Neural progenitor cell (in vitro differentiated cells): ENCODE data around the gene ASTN2. TPM values are rescaled to one million over a fixed set of nuclear protein-coding genes. Genes with fewer than 3 reads are reported as not detected.

Source experiments
- DNase-seq: peaks from one replicate; pipeline ENCODE4 v3.0.0-alpha.2; 2016; ENCODE audit warnings: low spot score
- H2AFZ ChIP-seq: fragments of 200-600 bp; sonication (generic); replicated peaks from 2 replicates; pipeline ENCODE4 v1.6.1; 2016; ENCODE audit warnings: antibody characterized with exemption
- H3F3A ChIP-seq: fragments of 200-600 bp; sonication (generic); 2 replicates; pipeline ENCODE4 v1.6.1; 2016; ENCODE audit warnings: antibody characterized with exemption, low read depth
- H3K27ac ChIP-seq: fragments of 200-600 bp; sonication (generic); 2 replicates; pipeline ENCODE4 v1.5.1; 2016; ENCODE audit warnings: mild to moderate bottlenecking
- H3K27me3 ChIP-seq: fragments of 200-600 bp; sonication (generic); 2 replicates; pipeline ENCODE4 v1.6.1; 2016; ENCODE audit warnings: mild to moderate bottlenecking, moderate library complexity
- H3K36me3 ChIP-seq: fragments of 200-600 bp; sonication (generic); 2 replicates; pipeline ENCODE4 v1.5.1; 2016
- H3K4me1 ChIP-seq: fragments of 200-600 bp; sonication (generic); 2 replicates; pipeline ENCODE4 v1.6.1; 2016; ENCODE audit warnings: mixed run types
- H3K4me2 ChIP-seq: fragments of 200-600 bp; sonication (generic); 2 replicates; pipeline ENCODE4 v1.6.1; 2016
- H3K4me3 ChIP-seq: fragments of 200-600 bp; sonication (generic); 2 replicates; pipeline ENCODE4 v1.5.1; 2016
- H3K79me2 ChIP-seq: fragments of 200-600 bp; sonication (generic); 2 replicates; pipeline ENCODE4 v1.6.1; 2016; ENCODE audit warnings: low read depth
- H3K9ac ChIP-seq: fragments of 200-600 bp; sonication (generic); 2 replicates; pipeline ENCODE4 v1.6.1; 2016
- H3K9me3 ChIP-seq: fragments of 200-600 bp; sonication (generic); 2 replicates; pipeline ENCODE4 v1.5.1; 2016; ENCODE audit warnings: low read depth
- H4K20me1 ChIP-seq: fragments of 200-600 bp; sonication (generic); 2 replicates; pipeline ENCODE4 v1.6.1; 2016; ENCODE audit warnings: low read depth
- H3K27ac Mint-ChIP-seq: 3 replicates; pipeline ENCODE4 v1.8.0; 2021; ENCODE audit warnings: mixed read lengths
- H3K27me3 Mint-ChIP-seq: 2 replicates; pipeline ENCODE4 v1.8.0; 2022; ENCODE audit warnings: low read depth, mild to moderate bottlenecking, inconsistent platforms, moderate library complexity, mixed read lengths; ENCODE audit not compliant: insufficient read depth
- H3K36me3 Mint-ChIP-seq: 3 replicates; pipeline ENCODE4 v1.8.0; 2021; ENCODE audit warnings: mixed read lengths
- H3K4me1 Mint-ChIP-seq: 3 replicates; pipeline ENCODE4 v1.8.0; 2021; ENCODE audit warnings: mixed read lengths
- H3K4me3 Mint-ChIP-seq: 3 replicates; pipeline ENCODE4 v1.8.0; 2021; ENCODE audit warnings: mild to moderate bottlenecking, moderate library complexity, mixed read lengths
- H3K9me3 Mint-ChIP-seq: 3 replicates; pipeline ENCODE4 v1.8.0; 2020; ENCODE audit warnings: mixed read lengths
- CTCF ChIP-seq: fragments of 200-600 bp; sonication (generic); IDR thresholded peaks from 2 replicates; pipeline ENCODE4 v1.5.1; 2017; ENCODE audit warnings: antibody characterized with exemption, mild to moderate bottlenecking
- EZH2 ChIP-seq: fragments of 200-600 bp; sonication (generic); IDR thresholded peaks from 2 replicates; pipeline ENCODE4 v1.6.1; 2017; ENCODE audit warnings: antibody characterized with exemption, mild to moderate bottlenecking, moderate library complexity
- EZH2phosphoT487 ChIP-seq: fragments of 200-600 bp; sonication (generic); IDR thresholded peaks from 2 replicates; pipeline ENCODE4 v1.6.1; 2017; ENCODE audit warnings: antibody characterized with exemption
- total RNA-seq: library from RNA; depleted of rRNA; stranded (reverse); fragments of >200 nt; gene quantifications from 2 replicates; pipeline ENCODE4 v1.2.3, GENCODE V29; 2015; ENCODE audit warnings: low replicate concordance

Gene ASTN2
- total RNA-seq, 1 donor from 2014 or later: 8.0 TPM

- H3K9me3 Mint-ChIP-seq: no peaks in the 10 kb centered on the region
- no peaks in the 10 kb centered on the region for H4K20me1 ChIP-seq
These were observed 1010.6 kb downstream of the ASTN2 start for GRCh38 chr9:116404228-116404627.

DNA sequence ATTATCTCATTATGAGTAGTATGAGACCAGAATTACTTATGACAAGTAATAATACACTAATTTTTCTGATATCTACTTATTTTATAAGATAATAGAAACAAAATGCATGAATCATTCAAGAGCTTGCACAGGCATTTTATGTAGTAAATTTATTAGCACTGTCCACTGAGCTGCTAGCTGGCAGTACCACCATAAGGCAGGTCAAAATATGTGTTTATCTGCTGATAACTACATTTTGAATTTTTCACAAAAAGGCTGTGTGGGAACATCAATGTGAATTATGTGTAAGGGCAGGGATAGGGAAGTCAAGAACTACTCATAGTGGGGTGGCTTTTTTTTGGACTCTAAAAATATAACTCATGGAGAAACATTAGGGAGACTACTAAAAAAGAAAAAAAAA lies 1011.7 kb downstream of the ASTN2 start:
- Histone ChIP-seq H2AFZ (no peak overlapping the region), H3K4me3 (no peak overlapping the region), H3K27ac (no peak overlapping the region), H3K9ac (no peak overlapping the region), H3K36me3 (no peaks in the 10 kb centered on the region), H3K27me3 (no peaks in the 10 kb centered on the region), H3K4me1 (no peaks in the 10 kb centered on the region), H3K79me2 (no peaks in the 10 kb centered on the region), H4K20me1 (no peaks in the 10 kb centered on the region), H3F3A (no peaks in the 10 kb centered on the region), H3K4me2 (no peak overlapping the region), H3K9me3 (no peaks in the 10 kb centered on the region)
- no peak overlapping the region for H3K27ac Mint-ChIP-seq
- no peaks in the 10 kb centered on the region for H3K36me3 Mint-ChIP-seq
- no peak for TF ChIP-seq CTCF
- no peak for TF ChIP-seq EZH2
- no peak for TF ChIP-seq EZH2phosphoT487
- no peaks in the 10 kb centered on the region for H3K27me3 Mint-ChIP-seq
- no peaks in the 10 kb centered on the region for H3K4me1 Mint-ChIP-seq
- DNase-seq: no peak
- H3K9me3 Mint-ChIP-seq: no peaks in the 10 kb centered on the region
- H3K4me3 Mint-ChIP-seq: no peak overlapping the region

More at GRCh38 chr9:116404228-116404627, 1010.6 kb downstream of the ASTN2 start:
- Mint-ChIP-seq H3K4me3 (no peak overlapping the region), H3K36me3 (no peaks in the 10 kb centered on the region), H3K27me3 (no peaks in the 10 kb centered on the region), H3K4me1 (no peaks in the 10 kb centered on the region), H3K27ac (no peak overlapping the region)
- Histone ChIP-seq H3K9ac (no peak overlapping the region), H3K27ac (no peak overlapping the region), H3K27me3 (no peaks in the 10 kb centered on the region), H3K9me3 (no peaks in the 10 kb centered on the region), H3K36me3 (no peaks in the 10 kb centered on the region), H3F3A (no peaks in the 10 kb centered on the region), H3K4me2 (no peak overlapping the region), H3K4me1 (no peaks in the 10 kb centered on the region), H3K79me2 (no peaks in the 10 kb centered on the region), H2AFZ (no peak overlapping the region), H3K4me3 (no peak overlapping the region)
- TF ChIP-seq CTCF: no peak
- no peak for TF ChIP-seq EZH2
- TF ChIP-seq EZH2phosphoT487: no peak
- DNase-seq: no peak

GRCh38 chr9:116395699-116396037 lies 1019.2 kb downstream of the ASTN2 start:
- Histone ChIP-seq H3K4me2 (no peak overlapping the region), H4K20me1 (no peaks in the 10 kb centered on the region), H2AFZ (no peak overlapping the region), H3K9ac (no peak overlapping the region), H3K4me3 (no peak overlapping the region), H3F3A (no peaks in the 10 kb centered on the region), H3K36me3 (no peaks in the 10 kb centered on the region), H3K27ac (no peak overlapping the region), H3K79me2 (no peaks in the 10 kb centered on the region), H3K4me1 (no peaks in the 10 kb centered on the region), H3K9me3 (no peaks in the 10 kb centered on the region), H3K27me3 (no peaks in the 10 kb centered on the region)
- no peaks in the 10 kb centered on the region for H3K9me3 Mint-ChIP-seq
- H3K4me1 Mint-ChIP-seq: no peaks in the 10 kb centered on the region
- H3K4me3 Mint-ChIP-seq: no peak overlapping the region
- DNase-seq: no peak
- no peak overlapping the region for H3K27ac Mint-ChIP-seq
- peaks cover 10% of the 10 kb centered on the region for H3K36me3 Mint-ChIP-seq
- no peak for TF ChIP-seq EZH2
- TF ChIP-seq CTCF: no peak
- TF ChIP-seq EZH2phosphoT487: no peak
- H3K27me3 Mint-ChIP-seq: no peaks in the 10 kb centered on the region
